Activated T-helper 1 cell treated with anti-CD3 and anti-CD28 coated beads, Interleukin-2, amount 50 U/mL, for 16 hours (primary cell): ENCODE results near the gene ITPR1.

Experiments used
- DNase-seq, 2 donors: peaks; one replicate each; pipeline ENCODE4 v3.0.0-alpha.2; 2020; ENCODE audit warnings: low read depth in 1 of 2, low spot score in 1 of 2

Gene ITPR1

GRCh38 chr3:4800595-4800994, 307.4 kb downstream of the ITPR1 start:
- no peak for DNase-seq

- no peak for DNase-seq
These were observed 308.7 kb downstream of the ITPR1 start for GRCh38 chr3:4801892-4802291.

DNA sequence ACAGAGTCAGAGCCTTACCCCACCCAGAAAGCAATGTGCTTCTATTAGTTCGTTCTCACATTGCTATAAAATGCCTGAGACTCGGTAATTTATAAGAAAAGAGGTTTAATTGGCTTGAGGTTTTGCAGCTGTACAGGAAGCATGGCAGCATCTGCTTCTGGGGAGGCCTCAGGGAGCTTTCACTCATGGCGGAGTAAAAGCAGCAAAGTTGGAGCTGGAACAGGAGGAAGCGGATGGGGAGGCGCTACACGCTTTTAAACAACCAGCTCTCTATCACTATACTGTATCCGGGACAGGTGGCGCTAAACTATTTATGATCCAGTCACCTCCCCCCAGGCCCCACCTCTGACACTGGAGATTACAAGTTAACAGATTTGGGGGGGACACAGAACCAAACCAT, 309.8 kb downstream of the ITPR1 start:
- no peak for DNase-seq

GRCh38 chr3:4804161-4805058, 311.3 kb downstream of the ITPR1 start:
- DNase-seq = no peak

DNA sequence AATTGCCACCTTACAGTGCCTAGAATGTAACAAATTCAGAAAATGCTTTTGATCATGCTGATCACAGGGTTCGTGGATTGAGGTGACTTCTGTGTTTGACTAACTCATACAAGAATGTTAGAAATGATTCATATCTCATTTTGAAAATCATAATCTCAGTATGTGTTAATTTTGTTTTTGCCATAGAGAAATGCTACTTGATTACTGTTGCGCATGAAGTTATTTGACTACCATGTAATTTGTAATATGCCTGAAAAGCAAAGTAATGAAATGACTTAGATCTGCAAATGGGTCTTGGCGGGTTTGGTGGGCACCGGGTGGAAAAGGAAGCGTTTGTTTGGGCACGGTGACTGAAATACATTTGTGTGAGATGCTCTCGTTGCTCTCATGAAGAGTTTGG, 312.5 kb downstream of the ITPR1 start:
- DNase-seq = no peak

GRCh38 chr3:4806535-4807108, 313.5 kb downstream of the ITPR1 start:
- DNase-seq = no peak

DNA sequence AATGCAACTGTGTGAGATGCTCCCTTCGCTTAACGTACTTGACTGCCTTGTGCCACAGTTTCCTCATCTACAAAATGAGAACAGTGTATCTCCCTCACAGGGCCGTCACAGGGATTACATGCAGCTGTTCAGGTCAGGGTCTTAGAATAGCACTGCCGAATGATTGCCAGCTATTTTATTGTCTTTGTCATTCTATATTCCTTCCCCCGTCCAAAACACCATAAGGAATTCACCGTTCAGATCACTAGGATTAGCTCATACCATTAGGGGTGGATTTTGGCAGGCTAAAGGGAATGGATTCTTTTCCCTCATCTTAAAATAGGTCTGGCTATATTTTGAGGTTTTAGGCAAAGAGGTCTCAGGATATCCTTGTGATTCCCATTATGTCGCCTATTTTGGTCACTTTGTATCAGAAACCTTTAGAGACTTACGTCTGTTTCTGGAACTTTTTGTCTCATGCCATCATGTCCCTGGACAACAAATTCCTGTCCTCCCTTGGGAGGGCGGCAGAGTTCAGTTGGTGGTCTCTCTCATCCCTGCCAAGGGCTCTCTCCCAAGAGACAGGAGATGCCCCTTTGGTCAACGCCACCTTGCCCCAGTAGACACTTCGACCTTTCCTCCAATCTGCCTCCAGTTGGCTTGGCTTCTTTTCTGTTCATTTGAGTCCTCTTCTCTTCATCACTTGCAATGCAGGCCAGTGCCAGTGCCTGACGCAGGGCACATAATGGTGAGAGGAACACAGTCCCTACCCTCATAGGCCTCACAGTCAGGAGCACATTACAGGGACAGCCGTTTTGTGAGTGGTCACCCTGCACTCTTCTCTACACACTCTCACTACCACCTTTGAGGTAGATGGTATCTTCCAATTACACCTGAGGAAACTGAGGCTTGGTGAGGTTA, 314.5 kb downstream of the ITPR1 start:
- DNase-seq = no peak

- DNase-seq = no peak
These were observed 315.5 kb downstream of the ITPR1 start for GRCh38 chr3:4808637-4809036.

- no peak for DNase-seq
These were observed 316.8 kb downstream of the ITPR1 start for GRCh38 chr3:4809922-4810321.

- DNase-seq = no peak
These were observed 319.4 kb downstream of the ITPR1 start for GRCh38 chr3:4812591-4812990.

- no peak for DNase-seq
These were observed 320.8 kb downstream of the ITPR1 start for GRCh38 chr3:4813909-4814304.

DNA sequence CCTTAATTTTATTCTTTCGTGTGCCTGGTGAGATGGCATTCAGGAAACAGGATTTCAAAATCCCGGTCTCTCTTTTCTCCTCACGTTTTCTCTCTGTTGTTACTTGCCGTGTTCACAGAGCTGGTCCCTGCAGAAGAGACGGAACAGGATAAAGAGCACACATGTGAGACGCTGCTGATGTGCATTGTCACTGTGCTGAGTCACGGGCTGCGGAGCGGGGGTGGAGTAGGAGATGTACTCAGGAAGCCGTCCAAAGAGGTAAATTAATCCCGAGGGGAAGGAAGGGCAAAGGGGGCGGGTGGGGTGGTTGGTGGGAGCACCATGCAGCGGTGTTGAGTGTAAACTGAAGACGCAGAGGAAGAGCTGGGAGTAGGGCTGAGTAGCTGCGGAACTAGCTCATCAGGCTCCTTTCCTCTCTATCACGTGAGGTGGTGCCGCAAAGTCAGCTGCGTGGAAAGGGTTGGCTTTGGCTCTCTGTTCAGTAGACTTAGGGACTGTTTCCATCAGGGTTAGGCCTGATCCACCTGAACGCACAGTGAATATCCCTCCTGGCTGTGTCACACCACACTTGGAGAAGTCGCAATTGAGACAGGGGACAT, 321.3 kb downstream of the ITPR1 start:
- DNase-seq = no peak

GRCh38 chr3:4814904-4815574, 321.9 kb downstream of the ITPR1 start:
- DNase-seq = no peak

- no peak for DNase-seq
These were observed 323.2 kb downstream of the ITPR1 start for GRCh38 chr3:4816306-4816705.

DNA sequence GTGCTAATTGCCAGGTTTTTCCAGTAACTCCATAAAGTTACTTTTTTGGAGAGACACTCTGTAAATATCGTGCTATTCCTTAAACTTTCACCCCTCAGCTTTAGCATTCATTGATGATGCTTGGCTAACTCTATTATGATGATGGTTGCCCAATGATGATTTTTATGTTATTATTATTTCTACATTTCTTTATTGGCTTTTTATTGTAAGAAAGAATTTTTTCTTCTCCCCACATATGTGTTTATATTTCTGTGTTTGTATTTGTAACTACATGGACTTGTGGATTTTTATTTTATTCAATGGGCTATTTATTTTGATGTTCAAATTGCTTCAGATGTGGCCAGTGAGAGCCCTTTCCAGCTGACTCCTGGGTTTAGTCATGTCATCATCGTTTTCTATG, 323.6 kb downstream of the ITPR1 start:
- DNase-seq = no peak

- no peak for DNase-seq
These were observed 324.0 kb downstream of the ITPR1 start for GRCh38 chr3:4817128-4817527.

GRCh38 chr3:4818164-4818563, 325.0 kb downstream of the ITPR1 start:
- DNase-seq = no peak

DNA sequence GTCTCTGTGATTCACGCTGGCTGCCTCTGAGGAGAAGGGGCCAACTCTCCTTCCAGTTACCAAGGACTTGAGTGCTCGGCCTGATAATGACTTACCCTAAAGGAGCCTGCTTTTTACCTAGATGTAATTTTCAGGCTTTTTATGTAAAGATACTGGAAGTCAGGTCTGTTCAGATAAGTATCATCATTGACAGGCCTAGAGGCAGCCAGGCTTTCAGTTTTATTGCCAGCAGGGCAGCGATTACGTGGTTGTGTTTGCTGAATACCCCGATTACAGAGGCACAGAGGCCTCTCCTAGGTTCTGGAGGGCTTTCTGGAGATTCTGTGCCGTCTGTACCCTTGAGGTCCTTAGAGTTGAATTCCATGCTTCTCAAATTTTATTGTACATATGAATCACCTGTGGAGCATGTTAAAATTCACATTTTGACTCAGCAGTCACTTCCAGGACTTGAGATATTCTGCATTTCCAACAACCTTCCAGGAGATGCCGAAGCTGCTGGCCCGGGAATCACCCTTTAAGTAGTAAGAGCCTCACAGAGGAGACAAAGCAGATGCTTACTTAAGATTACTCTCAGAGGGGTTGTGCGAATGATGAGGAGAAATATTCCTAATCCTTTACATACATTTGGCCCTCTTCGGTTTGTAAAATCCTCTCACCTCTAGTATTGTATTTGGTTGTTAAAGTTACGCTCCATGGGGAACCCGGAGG, 326.0 kb downstream of the ITPR1 start:
- DNase-seq = no peak

GRCh38 chr3:4819746-4820145, 326.6 kb downstream of the ITPR1 start:
- no peak for DNase-seq
